Right kidney (tissue), 9 donors: Measurements from ENCODE around the gene TANK.

Source experiments
- DNase-seq: peaks from one replicate; pipeline ENCODE4 v3.0.0-alpha.2; 2016
- long read RNA-seq, 8 donors: transcript quantifications; one replicate each; lab custom pipeline, GENCODE V29; 2026

TANK gene, protein sequence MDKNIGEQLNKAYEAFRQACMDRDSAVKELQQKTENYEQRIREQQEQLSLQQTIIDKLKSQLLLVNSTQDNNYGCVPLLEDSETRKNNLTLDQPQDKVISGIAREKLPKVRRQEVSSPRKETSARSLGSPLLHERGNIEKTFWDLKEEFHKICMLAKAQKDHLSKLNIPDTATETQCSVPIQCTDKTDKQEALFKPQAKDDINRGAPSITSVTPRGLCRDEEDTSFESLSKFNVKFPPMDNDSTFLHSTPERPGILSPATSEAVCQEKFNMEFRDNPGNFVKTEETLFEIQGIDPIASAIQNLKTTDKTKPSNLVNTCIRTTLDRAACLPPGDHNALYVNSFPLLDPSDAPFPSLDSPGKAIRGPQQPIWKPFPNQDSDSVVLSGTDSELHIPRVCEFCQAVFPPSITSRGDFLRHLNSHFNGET
- long read RNA-seq, donor 1, partial matches to known transcripts = 0 of 5 reads
- long read RNA-seq, donor 1, other reads (novel, unspliced or antisense) = 0 of 5 reads
- long read RNA-seq, donor 2, partial matches to known transcripts = 0 of 3 reads
- long read RNA-seq, donor 2, other reads (novel, unspliced or antisense) = 0 of 3 reads
- long read RNA-seq, donor 3, partial matches to known transcripts = 0 of 3 reads
- long read RNA-seq, donor 3, other reads (novel, unspliced or antisense) = 0 of 3 reads
- long read RNA-seq, donor 4, transcript TANK-202 (8 exons, 2,171 nt) = major isoform, 7 of 14 reads
- long read RNA-seq, donor 4, partial matches to known transcripts = 6 of 14 reads
- long read RNA-seq, donor 4, other reads (novel, unspliced or antisense) = 0 of 14 reads
- long read RNA-seq, donor 5, transcript TANK-202 (8 exons, 2,171 nt) = major isoform, 9 of 9 reads
- long read RNA-seq, donor 5, partial matches to known transcripts = 0 of 9 reads
- long read RNA-seq, donor 5, other reads (novel, unspliced or antisense) = 0 of 9 reads
- long read RNA-seq, donor 6, transcript TANK-202 (8 exons, 2,171 nt) = major isoform, 8 of 9 reads
- long read RNA-seq, donor 6, partial matches to known transcripts = 0 of 9 reads
- long read RNA-seq, donor 6, other reads (novel, unspliced or antisense) = 0 of 9 reads
- long read RNA-seq, donor 7, transcript TANK-202 (8 exons, 2,171 nt) = major isoform, 6 of 9 reads
- long read RNA-seq, donor 7, partial matches to known transcripts = 0 of 9 reads
- long read RNA-seq, donor 7, other reads (novel, unspliced or antisense) = 0 of 9 reads
- long read RNA-seq, donor 8, transcript TANK-202 (8 exons, 2,171 nt) = major isoform, 9 of 22 reads
- long read RNA-seq, donor 8, partial matches to known transcripts = 5 of 22 reads
- long read RNA-seq, donor 8, other reads (novel, unspliced or antisense) = 7 of 22 reads

DNA sequence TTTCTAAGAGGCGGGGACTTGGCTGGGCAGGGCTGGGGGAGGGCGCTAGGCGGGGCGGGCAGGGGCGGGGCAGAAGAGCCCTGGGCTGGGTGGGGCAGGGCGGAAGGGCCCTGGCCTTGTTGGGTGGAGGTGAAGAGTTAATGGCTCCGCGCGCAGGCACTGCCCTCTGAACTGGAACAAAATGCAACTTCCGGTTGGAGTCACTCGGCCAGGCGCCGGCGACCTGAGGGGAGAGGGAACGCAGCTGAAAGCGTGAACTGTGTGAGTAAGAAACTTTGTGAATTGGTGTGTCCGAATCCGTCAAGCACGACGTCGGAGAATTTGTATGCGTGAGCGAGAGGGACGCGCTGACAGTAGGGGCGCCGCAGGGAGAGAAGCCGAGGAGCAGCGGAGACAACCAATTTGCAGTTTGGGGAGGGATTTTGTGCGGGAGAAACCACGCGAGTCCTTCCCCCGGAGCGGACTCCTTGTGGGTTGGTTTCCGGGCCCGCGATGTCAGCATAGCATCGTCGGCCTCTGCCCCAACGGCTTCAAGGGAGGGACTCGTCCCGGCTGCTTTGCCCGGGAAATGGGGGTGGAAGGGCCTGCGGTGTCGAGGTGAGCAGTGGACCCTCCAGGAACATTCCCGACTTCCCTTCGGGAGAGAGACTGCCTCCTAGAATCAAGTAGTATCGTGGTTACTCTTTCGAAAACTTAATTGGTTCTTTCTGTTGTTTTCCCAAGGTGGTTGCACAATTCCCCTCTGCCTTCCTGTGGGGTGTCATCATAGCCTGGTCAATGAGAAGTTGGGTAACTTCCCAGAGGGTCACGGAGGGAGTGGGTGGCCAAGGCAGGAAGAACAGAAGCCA lies at the start of gene TANK:
Gene TANK (plus strand): TSS at position 203 of the 848 bp plus-strand sequence. CDS start 19,235 bp downstream, outside the sequence.
- DNase-seq = peak; percentile 88

DNA sequence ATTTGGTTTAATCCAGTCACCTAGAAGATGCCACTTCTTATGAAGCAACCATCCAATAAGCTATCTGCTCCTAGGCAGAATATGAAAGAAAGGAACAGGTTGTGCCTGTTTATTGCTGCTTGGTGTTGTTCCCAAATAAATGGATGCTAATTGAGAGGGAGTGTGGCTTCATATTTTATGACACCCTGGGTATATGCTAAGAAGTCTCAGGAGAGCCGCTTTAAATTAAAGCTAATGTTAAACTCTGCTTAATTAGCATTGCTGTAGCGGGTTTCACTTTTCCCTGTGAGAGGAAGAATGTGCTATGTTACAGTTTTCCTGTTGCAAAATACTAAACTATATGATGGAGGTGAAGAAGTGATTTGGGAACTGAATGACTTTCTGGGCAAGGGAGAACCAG lies 48.7 kb upstream of the TANK start:
- DNase-seq = no peak

DNA sequence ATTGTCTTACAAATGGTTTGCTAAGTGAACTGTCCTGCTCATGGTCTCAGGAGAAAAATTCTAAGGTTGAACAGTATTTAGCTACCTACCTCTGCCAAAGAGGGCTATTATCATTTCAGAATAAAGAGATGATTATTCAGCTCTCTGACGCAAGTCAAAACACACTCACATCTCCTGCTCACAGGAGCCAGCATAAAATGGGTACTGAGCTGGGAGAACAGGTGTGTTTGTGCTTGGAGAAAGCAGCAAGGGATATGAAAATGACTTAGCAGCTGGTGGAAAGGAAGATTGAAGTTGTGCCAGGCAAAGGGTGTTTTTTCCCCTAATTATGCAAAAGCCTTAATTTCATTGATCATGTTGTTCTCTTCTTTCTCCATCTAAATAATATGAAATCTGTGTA lies 47.3 kb upstream of the TANK start:
- DNase-seq = no peak

DNA sequence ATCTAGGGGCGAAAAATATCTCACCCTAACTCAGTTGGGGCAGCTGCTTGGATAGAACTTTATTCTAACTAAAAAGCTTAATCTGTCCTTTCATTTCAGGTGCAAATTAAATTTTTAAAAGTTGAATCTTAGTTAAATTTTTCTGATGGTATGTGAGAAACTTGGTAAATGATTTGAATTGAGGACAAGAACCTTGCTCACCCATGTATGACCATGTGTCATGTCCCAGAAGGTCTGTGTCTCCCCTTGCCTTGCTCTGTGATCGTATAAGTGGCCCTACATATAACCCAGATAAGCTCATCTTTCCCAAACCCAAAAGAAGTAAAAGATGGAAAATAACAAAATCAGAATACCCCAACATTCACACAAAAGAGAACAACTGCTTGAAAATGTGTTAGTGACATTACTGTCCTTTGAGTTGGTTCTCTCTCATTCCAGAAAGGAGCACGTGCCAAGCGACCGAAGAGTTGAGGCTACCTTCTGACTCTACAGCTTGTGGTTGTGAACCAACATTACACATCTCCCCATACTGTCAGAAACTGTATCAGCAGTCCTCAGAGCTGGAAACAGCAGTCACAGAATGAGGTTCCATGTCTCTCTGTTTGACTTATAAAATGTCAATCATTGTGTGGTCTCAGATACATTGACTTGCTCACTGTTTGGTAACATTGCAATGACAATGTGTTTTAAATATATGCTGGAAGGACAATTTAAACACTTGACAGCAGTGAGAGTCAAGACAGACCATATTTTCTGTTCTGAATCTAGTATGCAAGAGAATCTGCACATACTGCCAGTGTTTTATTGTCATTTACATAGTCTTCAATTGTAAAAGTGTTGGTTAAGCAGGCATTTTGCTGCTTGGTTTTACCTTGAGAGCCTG lies 46.3 kb upstream of the TANK start:
- DNase-seq = no peak

DNA sequence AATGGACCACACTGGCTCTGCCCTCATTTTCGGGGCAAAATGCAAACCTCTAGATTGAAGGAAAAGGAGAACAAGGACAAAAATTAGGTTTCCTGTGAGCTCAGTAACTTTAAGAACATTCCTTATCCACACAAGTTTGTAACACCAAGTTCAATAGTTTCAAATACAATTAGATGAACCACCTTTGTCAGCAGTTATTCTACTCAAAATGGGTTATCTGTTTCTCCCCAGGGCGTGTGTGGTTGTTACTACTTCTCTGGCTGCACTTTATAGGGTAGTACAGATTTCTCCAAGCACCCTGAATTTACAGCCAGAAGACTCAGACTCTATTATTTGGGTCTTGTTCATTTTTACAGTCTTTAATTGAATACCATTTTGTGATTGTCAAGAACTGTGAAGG lies 45.0 kb upstream of the TANK start:
- no peak for DNase-seq

DNA sequence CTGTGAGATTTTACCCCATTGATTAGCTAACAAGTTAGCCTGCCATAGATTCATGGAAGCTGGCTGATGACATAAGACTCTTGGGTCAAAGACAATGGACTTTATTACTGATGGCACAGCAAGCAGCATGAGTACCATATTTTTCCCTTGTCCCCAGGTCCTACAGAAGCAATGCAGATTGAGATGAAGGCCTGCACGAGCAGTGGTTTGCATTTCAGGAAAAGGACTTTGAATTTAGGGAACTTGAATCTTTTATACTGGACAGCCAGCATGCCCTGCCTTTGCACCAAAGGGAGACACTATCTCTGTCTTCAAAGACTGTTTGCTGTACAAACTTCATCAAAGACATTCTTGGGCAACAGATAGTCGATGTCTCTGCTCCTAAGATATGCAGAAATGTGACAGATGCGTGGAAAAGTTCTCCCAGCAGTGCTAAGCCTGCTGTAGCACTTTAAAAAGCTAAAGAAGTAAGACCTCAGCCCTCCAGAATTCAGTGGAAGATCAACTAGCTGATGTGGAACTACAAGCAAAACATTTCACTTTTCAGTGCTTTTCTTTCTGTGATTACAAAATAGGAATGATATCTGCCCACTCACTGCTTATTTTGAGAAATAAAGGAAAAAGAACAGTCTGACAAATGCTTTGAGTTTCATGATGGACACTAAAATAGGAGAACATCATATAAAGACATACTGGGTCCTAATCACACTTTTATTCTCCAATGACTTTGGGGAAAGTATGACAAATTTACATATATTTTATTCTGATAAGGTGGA lies 44.4 kb upstream of the TANK start:
- no peak for DNase-seq

DNA sequence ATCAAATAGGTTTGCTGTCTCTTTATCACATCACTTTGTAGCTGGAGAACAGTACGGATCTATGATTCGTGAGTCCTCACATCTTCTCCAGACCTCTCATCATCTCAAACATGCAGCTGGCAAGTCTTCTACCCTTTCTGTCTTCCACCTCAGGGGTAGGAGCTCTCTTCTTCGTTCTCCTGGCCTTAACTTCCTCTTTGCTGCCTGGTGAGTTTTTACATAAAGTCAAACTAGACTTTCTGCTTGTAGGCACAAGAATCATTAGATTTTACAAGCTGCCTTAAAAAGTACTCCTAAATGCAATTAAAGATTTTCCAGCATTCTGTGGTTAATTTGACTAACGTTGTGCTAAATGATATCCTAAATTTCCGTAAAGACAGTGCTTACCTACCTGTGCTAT lies 43.7 kb upstream of the TANK start:
- DNase-seq = no peak

DNA sequence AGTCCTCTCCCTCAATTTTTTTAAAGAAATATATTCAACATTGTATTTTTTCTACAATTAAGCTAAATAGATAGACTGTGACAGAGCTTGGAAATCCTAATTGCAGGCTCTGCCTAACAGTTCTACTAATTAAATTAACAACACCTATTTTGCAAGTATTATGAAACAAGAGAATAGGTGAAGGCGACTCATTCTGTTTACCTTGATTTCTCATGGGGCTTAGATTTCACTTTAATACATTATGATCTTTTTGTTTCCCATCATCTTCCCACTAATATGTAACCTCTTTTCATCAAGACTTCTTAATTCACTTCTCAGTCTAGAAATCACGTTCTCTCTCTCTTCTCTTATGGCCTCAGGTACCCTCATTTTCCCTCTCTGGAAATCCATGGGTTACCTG lies 42.7 kb upstream of the TANK start:
- DNase-seq = no peak

DNA sequence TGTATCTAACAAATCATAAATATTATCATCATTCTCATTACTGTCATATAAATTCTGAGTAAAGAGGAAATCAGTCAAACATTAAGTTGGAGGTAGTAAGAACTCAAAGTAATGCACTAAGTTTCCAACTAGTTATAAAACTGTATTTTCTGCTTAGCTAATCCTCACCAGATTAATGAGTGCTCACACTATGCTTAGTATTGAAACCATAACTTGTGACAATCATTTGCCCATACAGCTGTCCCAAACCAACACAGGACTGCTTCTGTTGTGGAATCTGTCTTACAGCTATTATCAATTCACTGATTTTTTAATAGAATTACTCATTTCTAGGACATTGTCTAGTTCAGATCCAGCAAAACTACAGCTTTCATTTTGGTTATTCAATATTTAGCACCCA lies 41.5 kb upstream of the TANK start:
- no peak for DNase-seq

DNA sequence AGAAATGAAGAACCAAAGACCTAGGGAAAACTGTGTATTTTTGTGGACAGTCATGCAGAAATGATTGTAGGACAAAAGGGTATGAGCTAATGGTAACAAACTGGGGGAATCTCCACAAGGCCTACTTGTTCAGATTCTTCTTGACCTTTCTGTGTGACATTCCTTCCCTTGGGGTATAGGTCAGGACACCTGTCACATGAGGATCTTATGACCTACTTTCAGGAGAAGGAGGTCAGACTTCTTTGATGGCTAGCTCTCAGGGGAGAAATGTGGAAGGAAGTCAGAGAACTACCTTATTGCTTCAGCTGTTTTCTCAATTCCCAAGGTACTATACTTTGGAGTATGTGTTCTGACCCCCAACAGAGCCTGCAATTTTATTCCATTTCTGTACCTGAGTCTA lies 40.7 kb upstream of the TANK start:
- DNase-seq = no peak

DNA sequence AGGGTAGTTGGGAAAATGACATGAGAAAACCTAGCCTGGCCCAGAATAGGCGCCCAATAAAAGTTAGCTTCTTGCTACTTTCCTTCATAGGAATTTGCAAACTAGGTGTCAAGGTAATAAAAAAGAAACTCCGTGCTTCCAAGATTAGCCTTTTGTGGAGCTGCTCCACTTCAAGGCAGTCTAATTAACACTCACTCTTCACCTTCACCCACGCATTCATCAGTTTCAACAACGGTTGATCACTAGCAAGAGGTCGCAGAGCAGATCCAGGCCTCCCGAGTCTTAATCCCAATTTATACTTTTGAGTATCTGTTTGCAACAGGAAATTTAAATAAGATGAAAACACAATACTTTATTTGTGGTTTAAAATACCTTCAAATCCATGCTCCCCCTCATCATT lies 39.5 kb upstream of the TANK start:
- DNase-seq = no peak

DNA sequence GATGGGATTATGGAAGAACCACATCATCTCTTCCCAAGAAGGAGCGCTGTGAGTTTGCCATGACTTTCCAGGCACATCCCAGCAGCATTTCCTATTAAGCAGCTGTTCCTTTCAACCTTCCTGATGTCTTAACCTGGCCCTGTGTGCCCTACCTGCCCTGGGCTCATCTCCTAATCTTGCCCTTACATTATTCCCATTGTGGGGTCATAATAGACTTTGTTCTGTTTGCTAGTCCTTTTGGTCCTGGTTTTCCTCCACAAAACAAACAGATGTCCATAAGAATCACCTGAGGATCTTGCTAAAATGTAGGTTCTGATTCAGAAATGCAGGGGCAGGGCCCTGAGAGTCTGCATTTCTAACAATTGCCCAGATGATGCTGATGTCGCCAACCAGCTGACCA lies 38.6 kb upstream of the TANK start:
- DNase-seq = no peak

DNA sequence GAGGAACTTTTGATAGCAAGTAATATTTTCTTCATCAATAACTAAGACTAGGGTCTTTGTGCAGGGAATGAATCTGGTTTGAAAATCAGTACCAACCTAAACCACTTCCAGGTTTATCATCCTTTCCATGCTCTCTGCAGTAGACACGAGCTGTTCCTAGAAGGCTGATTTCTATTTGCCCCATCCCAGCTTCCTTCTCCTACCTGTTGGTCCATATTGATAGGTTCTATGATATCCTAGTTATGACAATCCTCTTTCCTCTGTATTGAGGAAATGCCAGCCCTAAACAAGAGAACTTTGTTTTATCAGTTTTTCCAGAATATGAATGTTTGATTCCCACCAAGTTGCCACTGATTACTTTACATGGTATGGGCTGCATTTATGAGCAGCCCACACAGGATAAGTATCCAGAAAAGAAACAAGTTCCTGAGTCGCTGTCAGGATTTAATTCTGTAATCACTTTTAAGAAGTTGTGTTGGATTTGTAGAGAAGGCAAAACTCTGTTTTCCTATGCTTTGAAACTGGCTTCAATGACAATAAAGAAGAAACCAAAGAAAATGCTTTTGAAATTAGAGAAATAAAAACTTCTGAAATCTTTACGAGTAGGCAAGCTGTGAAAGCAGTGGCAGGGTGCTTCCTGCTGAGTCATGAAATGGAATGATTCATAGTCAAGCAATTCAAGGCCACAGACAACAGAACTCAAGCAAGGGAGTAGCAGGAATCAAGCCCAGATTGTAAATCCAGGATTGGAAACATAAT lies 37.3 kb upstream of the TANK start:
- no peak for DNase-seq

DNA sequence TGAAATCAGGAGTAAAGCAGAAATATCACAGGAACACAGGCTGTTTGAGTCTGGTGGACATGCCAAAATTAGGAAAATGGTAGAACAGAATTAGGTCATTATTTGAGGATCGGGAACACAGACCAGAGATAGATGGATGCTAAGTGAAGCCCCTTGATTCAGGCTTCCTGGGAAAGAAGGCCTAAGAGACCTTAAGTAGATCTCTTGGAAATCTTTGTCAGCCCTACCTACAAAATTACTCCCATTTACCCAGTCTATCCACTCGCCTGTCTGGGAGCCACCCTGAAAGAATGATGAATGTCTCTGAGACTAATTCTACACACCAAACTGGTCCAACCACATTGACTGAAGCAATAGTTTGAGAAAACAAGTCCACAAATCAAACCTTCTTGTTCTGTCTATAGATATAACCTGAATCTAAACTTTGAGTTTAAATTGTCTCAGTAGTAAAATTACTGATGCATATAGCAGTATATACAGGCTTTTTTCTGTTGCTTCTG lies 36.6 kb upstream of the TANK start:
- DNase-seq = peak; percentile 8

DNA sequence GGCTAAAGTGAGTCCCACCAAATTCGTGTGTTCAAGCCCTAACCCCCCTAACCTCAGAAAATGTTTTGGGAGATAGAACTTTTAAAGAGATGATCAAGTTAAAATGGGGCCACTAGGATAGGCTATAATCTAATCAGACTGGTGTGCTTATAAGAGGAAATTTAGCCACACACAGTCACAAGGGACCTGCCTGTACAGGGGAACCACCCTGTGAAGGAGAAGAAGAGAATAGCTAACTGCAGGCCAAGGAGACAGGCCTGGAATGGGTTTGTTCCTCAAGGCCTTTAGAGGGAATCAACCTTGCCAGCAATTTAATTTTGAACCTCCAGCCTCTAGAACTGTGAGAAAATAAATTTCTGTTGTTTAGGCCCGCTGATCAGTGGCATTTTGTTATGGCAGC lies 36.0 kb upstream of the TANK start:
- DNase-seq = no peak

DNA sequence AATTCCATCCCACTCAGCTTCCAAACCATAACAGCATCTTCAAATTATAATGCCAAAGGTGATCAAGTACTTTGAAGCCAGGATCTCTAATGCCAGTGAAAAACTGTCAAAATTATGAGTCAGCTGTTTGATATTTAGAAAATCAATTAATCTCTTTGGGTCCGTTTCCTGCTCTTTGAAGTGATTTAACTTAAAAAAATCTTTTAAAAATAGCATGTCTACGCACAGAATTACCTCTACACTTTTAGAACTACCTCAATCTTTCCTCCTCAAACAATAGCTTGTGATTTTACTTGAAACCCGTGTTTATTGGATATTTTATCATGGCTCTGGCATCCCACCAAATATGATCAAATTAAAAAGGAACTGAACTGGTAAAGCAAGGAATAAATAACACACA lies 31.3 kb upstream of the TANK start:
- DNase-seq = no peak

DNA sequence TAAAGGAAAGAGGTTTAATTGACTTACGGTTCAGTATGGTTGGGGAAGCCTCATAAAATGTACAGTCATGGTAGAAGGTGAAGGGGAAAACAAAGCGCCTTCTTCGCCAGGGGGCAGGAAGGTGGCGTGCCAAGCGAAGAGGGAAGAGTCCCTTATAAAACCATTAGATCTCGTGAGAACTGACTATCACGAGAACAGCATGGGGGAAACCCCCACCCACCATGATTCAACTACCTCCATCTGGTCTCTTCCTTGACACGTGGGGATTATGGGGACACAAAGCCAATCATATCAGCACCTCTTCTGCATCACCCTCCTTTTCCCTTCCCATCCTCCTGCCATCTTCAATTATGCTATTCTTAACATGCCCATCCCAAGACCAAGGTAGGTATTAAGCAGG lies 29.9 kb upstream of the TANK start:
- no peak for DNase-seq

DNA sequence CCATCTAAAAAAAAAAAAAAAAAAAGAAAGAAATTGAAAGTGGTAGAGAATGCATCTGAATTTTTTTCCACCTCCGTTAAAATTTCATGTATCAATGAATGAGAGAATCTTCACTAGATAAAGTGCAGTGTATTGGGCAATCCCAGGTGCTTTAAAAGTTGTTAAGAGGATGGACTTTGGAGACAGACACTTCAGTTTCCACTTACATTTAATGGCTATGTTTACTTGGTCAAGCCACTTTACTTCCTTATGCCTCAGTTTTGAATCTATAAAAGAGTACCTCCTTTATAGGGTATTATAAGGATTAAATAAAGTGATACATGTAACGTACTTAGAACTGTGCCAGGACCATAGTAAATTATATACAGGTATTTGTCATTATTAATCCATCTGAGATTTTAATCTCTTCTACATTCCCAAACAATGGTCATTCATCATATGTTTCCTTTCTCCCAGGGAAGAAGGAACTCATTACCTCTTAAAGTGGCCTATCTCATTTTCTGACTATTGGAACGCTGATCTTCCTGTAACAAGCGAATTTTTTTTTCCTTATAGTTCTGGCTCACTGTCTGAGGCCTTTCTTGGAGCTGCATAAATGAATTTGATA lies 29.1 kb upstream of the TANK start:
- DNase-seq = no peak
